H9 (cell line): Measurements from ENCODE around the gene PITPNM3. TPM values are rescaled to one million over a fixed set of nuclear protein-coding genes. Genes with fewer than 3 reads are reported as not detected.
A peak's percentile ranks its signal among the peaks of the same experiment; 100 is the strongest.

Experiments used
- DNase-seq: peaks from one replicate; pipeline ENCODE4 v3.0.0-alpha.2; 2017
- H2AFZ ChIP-seq: one replicate; pipeline ENCODE4 v1.6.1; 2013; ENCODE audit warnings: mild to moderate bottlenecking, low read length, control low read depth, moderate library complexity
- H2AK5ac ChIP-seq: 2 replicates; pipeline ENCODE4 v1.6.1; 2013; ENCODE audit warnings: low read length, control low read depth, mixed read lengths; ENCODE audit not compliant: insufficient read length
- H2BK120ac ChIP-seq: one replicate; pipeline ENCODE4 v1.6.1; 2013; ENCODE audit warnings: low read depth, mild to moderate bottlenecking, low read length, control low read depth, inconsistent platforms; ENCODE audit not compliant: poor library complexity, severe bottlenecking
- H2BK12ac ChIP-seq: 2 replicates; pipeline ENCODE4 v1.6.1; 2013; ENCODE audit warnings: low read length, control low read depth, mixed read lengths, low read depth; ENCODE audit not compliant: insufficient read length
- H2BK15ac ChIP-seq: 2 replicates; pipeline ENCODE4 v1.6.1; 2013; ENCODE audit warnings: low read depth, low read length, control low read depth
- H2BK20ac ChIP-seq: one replicate; pipeline ENCODE4 v1.6.1; 2013; ENCODE audit warnings: low read depth, mild to moderate bottlenecking, low read length, control low read depth, inconsistent platforms; ENCODE audit not compliant: poor library complexity, severe bottlenecking
- H2BK5ac ChIP-seq: 2 replicates; pipeline ENCODE4 v1.6.1; 2013; ENCODE audit warnings: low read length, control low read depth, mixed read lengths; ENCODE audit not compliant: insufficient read length
- H3K14ac ChIP-seq: 2 replicates; pipeline ENCODE4 v1.6.1; 2013; ENCODE audit warnings: low read length, control low read depth; ENCODE audit not compliant: insufficient read depth
- H3K18ac ChIP-seq: 2 replicates; pipeline ENCODE4 v1.6.1; 2013; ENCODE audit warnings: low read depth, mild to moderate bottlenecking, mixed read lengths, low read length, control low read depth; ENCODE audit not compliant: insufficient read length
- H3K23ac ChIP-seq: 2 replicates; pipeline ENCODE4 v1.6.1; 2013; ENCODE audit warnings: low read length, control low read depth, mixed read lengths, low read depth; ENCODE audit not compliant: insufficient read length
- H3K23me2 ChIP-seq: 2 replicates; pipeline ENCODE4 v1.6.1; 2013; ENCODE audit warnings: low read depth, mild to moderate bottlenecking, mixed read lengths, low read length, control low read depth; ENCODE audit not compliant: insufficient read length, poor library complexity, severe bottlenecking
- H3K27ac ChIP-seq: 2 replicates; pipeline ENCODE4 v1.5.1; 2013; ENCODE audit warnings: low read length, control low read depth, mixed read lengths, low read depth; ENCODE audit not compliant: insufficient read length
- H3K27me3 ChIP-seq: 2 replicates; pipeline ENCODE4 v1.6.1; 2013; ENCODE audit warnings: low read length, control low read depth, inconsistent platforms; ENCODE audit not compliant: insufficient read depth
- H3K4ac ChIP-seq: 2 replicates; pipeline ENCODE4 v1.6.1; 2013; ENCODE audit warnings: low read depth, mild to moderate bottlenecking, control low read depth, inconsistent platforms, low read length, moderate library complexity
- H3K4me1 ChIP-seq: 2 replicates; pipeline ENCODE4 v1.6.1; 2013; ENCODE audit warnings: low read length, control low read depth, inconsistent platforms; ENCODE audit not compliant: insufficient read depth
- H3K4me2 ChIP-seq: 2 replicates; pipeline ENCODE4 v1.6.1; 2013; ENCODE audit warnings: low read length, control low read depth, mixed read lengths; ENCODE audit not compliant: insufficient read length, insufficient read depth
- H3K56ac ChIP-seq: 2 replicates; pipeline ENCODE4 v1.6.1; 2013; ENCODE audit warnings: low read depth, mild to moderate bottlenecking, mixed read lengths, low read length, control low read depth; ENCODE audit not compliant: insufficient read length
- H3K79me1 ChIP-seq: 2 replicates; pipeline ENCODE4 v1.6.1; 2013; ENCODE audit warnings: low read depth, mild to moderate bottlenecking, moderate library complexity, low read length, control low read depth, inconsistent platforms; ENCODE audit not compliant: insufficient read depth, poor library complexity, severe bottlenecking
- H3K79me2 ChIP-seq: 2 replicates; pipeline ENCODE4 v1.6.1; 2013; ENCODE audit warnings: low read length, control low read depth, inconsistent platforms; ENCODE audit not compliant: insufficient read depth
- H3K9ac ChIP-seq: 2 replicates; pipeline ENCODE4 v1.6.1; 2013; ENCODE audit warnings: low read length, control low read depth, mixed read lengths; ENCODE audit not compliant: insufficient read length; ENCODE audit errors: extremely low read depth
- H3K9me3 ChIP-seq: one replicate; pipeline ENCODE4 v1.6.1; 2013; ENCODE audit warnings: low read depth, low read length, inconsistent platforms; ENCODE audit not compliant: control insufficient read depth
- H3T11ph ChIP-seq: one replicate; pipeline ENCODE4 v1.6.1; 2013; ENCODE audit warnings: mild to moderate bottlenecking, low read length, control low read depth, inconsistent platforms
- H4K20me1 ChIP-seq: one replicate; pipeline ENCODE4 v1.6.1; 2013; ENCODE audit not compliant: control insufficient read depth, insufficient read length, insufficient read depth
- H4K5ac ChIP-seq: 2 replicates; pipeline ENCODE4 v1.6.1; 2013; ENCODE audit warnings: low read depth, mild to moderate bottlenecking, mixed read lengths, low read length, control low read depth; ENCODE audit not compliant: insufficient read length
- H4K8ac ChIP-seq: replicated peaks from 2 replicates; pipeline ENCODE4 v1.6.1; 2013; ENCODE audit warnings: low read length, control low read depth, mixed read lengths, low read depth; ENCODE audit not compliant: insufficient read length
- H4K91ac ChIP-seq: 2 replicates; pipeline ENCODE4 v1.6.1; 2013; ENCODE audit warnings: low read depth, mild to moderate bottlenecking, moderate library complexity, mixed read lengths, low read length, control low read depth; ENCODE audit not compliant: insufficient read length
- H3K27ac Mint-ChIP-seq, 3 experiments: 2 replicates in 2 of 3; 3 replicates in 1 of 3; pipeline ENCODE4 v1.8.0; 2020 to 2021; ENCODE audit warnings: mixed read lengths in 3 of 3, mild to moderate bottlenecking in 1 of 3, moderate library complexity in 1 of 3
- H3K27me3 Mint-ChIP-seq: 2 replicates; pipeline ENCODE4 v1.8.0; 2021; ENCODE audit warnings: low read depth, mild to moderate bottlenecking, moderate library complexity, mixed read lengths
- H3K36me3 Mint-ChIP-seq, 3 experiments: 2 replicates in 2 of 3; 3 replicates in 1 of 3; pipeline ENCODE4 v1.8.0; 2020 to 2021; ENCODE audit warnings: low read depth in 3 of 3, mixed read lengths in 3 of 3; ENCODE audit not compliant: insufficient read depth in 1 of 3
- H3K4me1 Mint-ChIP-seq, 2 experiments: 2 replicates each; pipeline ENCODE4 v1.8.0; 2020; ENCODE audit warnings: mixed read lengths in 2 of 2
- H3K4me3 Mint-ChIP-seq, 2 experiments: 2 replicates in 1 of 2; 3 replicates in 1 of 2; pipeline ENCODE4 v1.8.0; 2020 to 2021; ENCODE audit warnings: mild to moderate bottlenecking in 2 of 2, mixed read lengths in 2 of 2, moderate library complexity in 1 of 2
- H3K9me3 Mint-ChIP-seq, 2 experiments: 2 replicates in 1 of 2; 3 replicates in 1 of 2; pipeline ENCODE4 v1.8.0; 2020; ENCODE audit warnings: mild to moderate bottlenecking in 2 of 2, mixed read lengths in 2 of 2, moderate library complexity in 1 of 2
- CTCF ChIP-seq: fragments of 200-600 bp; sonication (generic); conservative IDR thresholded peaks from 3 replicates; pipeline ENCODE4 v1.8.0; 2021; ENCODE audit warnings: antibody characterized with exemption, mild to moderate bottlenecking
- whole genome bisulfite sequencing: extraction: QIAGEN DNeasy Blood & Tissue Kit; methylation state at CpG from one replicate; pipeline ENCODE4 v1.1.7; 2013; ENCODE audit warnings: missing lambda C conversion rate, low lambda C conversion rate, mixed read lengths; ENCODE audit not compliant: insufficient read length; ENCODE audit errors: extremely low coverage; 5-methylcytosine and 5-hydroxymethylcytosine counted together
- total RNA-seq: library from RNA; stranded (reverse); gene quantifications from 2 replicates; pipeline ENCODE4 v1.2.1, GENCODE V29; 2021

The PITPNM3 gene
- total RNA-seq, 1 experiment from 2014 or later, result 3.4 TPM

- H3T11ph ChIP-seq, result no peak overlapping the region
- H3K27ac Mint-ChIP-seq, result peak overlapping the region in 1 of 3 experiments; percentile 16; a peak in 2 of 7 replicates
- H2AFZ ChIP-seq, result no peak overlapping the region
Measured at GRCh38 chr17:6570731-6571451, 14.5 kb upstream of the PITPNM3 start.

More at GRCh38 chr17:6570731-6571451, 14.5 kb upstream of the PITPNM3 start:
- Histone ChIP-seq H3K23ac (no peak overlapping the region), H2BK5ac (no peak overlapping the region), H4K20me1 (no peaks in the 10 kb centered on the region), H3K79me2 (no peaks in the 10 kb centered on the region), H4K91ac (no peak overlapping the region), H2AK5ac (no peak overlapping the region), H3K79me1 (no peaks in the 10 kb centered on the region), H3K4me2 (no peak overlapping the region), H3K27ac (no peak overlapping the region), H2BK12ac (no peak overlapping the region), H3K9ac (no peak overlapping the region), H3K9me3 (no peaks in the 10 kb centered on the region), H2BK120ac (no peak overlapping the region), H2BK15ac (no peak overlapping the region), H3K4ac (no peak overlapping the region), H3K23me2 (peaks cover 4% of the 10 kb centered on the region), H4K8ac (no peak overlapping the region), H3K18ac (no peak overlapping the region), H3K27me3 (no peaks in the 10 kb centered on the region), H3K4me1 (peaks cover 6% of the 10 kb centered on the region; the same call in 1 of the 2 replicates), H4K5ac (no peak overlapping the region), H2BK20ac (no peak overlapping the region), H3K14ac (no peak overlapping the region), H3K56ac (no peak overlapping the region)
- DNase-seq, result no peak
- no peak overlapping the region for H3K4me3 Mint-ChIP-seq
- H3K4me1 Mint-ChIP-seq, result peaks cover 28 to 39% of the 10 kb centered on the region in 2 experiments
- no peaks in the 10 kb centered on the region; the same call in 1 of the 2 replicates for H3K27me3 Mint-ChIP-seq
- H3K36me3 Mint-ChIP-seq, result peaks cover 0 to 4% (median 0%) of the 10 kb centered on the region in 3 experiments; a peak in 3 of 7 replicates
- H3K9me3 Mint-ChIP-seq, result no peaks in the 10 kb centered on the region
- no peak for TF ChIP-seq CTCF
- WGBS, result no CpG with 5 or more reads among the region's 18 CpGs
